GM23338 (cell line): ENCODE measurements around the gene PLEKHH3.

ENCODE experiments used
- CTCF ChIP-seq, 2 experiments: fragments of 200-600 bp in 1 of 2; sonication (generic) in 1 of 2; conservative IDR thresholded peaks; 2 replicates each; pipeline versions ENCODE4 v1.5.1 to v1.6.1; 2016 to 2017; ENCODE audit warnings: antibody characterized with exemption in 2 of 2, low read depth in 2 of 2, mild to moderate bottlenecking in 2 of 2, moderate library complexity in 1 of 2
- EZH2 ChIP-seq: fragments of 200-600 bp; sonication (generic); IDR thresholded peaks from one replicate; pipeline ENCODE4 v1.8.0; 2017; ENCODE audit warnings: antibody characterized with exemption, mild to moderate bottlenecking, low read depth; ENCODE audit not compliant: unreplicated experiment
- EZH2phosphoT487 ChIP-seq: fragments of 200-600 bp; sonication (generic); IDR thresholded peaks from one replicate; pipeline ENCODE4 v1.8.1; 2018; ENCODE audit warnings: antibody characterized with exemption; ENCODE audit not compliant: unreplicated experiment
- TF ChIP-seq, protein P1 (sequence below): IDR thresholded peaks from 2 replicates; pipeline ENCODE4 v1.6.1; 2016; ENCODE audit warnings: antibody characterized with exemption
- TF ChIP-seq, protein P2 (sequence below): IDR thresholded peaks from one replicate; pipeline ENCODE4 v1.6.1; 2018; ENCODE audit warnings: antibody characterized with exemption; ENCODE audit not compliant: unreplicated experiment

DNA sequence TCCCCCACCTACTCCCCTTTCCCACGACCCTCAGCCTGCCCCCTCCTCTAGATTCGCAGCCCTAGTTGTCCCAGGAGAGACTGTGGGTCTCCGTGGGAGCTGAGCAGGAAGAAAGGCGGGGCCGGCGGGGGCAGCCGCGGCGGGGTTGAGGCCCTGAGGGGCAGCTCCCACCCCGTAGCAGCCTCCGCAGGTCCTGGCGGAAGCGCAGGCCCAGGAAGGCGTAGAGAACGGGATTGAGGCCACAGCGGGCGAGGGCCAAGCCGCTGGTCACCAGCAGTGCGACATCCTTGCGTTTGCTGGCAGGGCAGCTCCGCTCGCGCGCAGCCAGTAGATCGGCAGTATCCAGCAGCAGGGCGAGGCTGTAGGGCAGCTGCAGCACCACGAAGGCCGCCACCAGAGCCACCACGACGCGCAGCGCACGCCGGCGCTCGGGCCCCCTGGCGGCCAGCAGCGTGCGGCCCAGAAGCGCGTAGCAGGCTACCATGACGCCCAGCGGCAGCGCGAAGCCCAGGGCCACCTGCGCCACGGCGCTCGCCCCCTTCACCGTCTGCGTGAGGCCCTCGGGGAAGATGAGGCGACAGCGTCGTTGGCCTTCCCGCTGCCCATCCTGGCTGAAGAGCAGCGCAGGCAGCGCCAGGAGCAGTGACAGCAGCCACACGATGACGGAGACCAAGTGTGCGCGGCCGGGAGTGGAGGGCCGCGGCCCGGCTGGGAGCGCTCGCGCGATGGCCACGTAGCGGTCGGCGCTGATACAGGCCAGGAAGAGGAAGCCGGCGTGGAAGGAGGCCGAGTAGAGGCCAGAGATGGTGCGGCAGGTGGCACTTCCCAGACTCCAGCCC is 2.9 kb upstream of the PLEKHH3 start:
- no peak for TF ChIP-seq EZH2
- TF ChIP-seq CTCF (conservative IDR thresholded peaks at IDR 0.05; ENCODE audit: low read depth in 2 of 2), result peak; percentile 60 to 75
- TF ChIP-seq, protein P1, sequence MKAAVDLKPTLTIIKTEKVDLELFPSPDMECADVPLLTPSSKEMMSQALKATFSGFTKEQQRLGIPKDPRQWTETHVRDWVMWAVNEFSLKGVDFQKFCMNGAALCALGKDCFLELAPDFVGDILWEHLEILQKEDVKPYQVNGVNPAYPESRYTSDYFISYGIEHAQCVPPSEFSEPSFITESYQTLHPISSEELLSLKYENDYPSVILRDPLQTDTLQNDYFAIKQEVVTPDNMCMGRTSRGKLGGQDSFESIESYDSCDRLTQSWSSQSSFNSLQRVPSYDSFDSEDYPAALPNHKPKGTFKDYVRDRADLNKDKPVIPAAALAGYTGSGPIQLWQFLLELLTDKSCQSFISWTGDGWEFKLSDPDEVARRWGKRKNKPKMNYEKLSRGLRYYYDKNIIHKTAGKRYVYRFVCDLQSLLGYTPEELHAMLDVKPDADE, result no peak
- TF ChIP-seq EZH2phosphoT487, result no peak
- TF ChIP-seq, protein P2, sequence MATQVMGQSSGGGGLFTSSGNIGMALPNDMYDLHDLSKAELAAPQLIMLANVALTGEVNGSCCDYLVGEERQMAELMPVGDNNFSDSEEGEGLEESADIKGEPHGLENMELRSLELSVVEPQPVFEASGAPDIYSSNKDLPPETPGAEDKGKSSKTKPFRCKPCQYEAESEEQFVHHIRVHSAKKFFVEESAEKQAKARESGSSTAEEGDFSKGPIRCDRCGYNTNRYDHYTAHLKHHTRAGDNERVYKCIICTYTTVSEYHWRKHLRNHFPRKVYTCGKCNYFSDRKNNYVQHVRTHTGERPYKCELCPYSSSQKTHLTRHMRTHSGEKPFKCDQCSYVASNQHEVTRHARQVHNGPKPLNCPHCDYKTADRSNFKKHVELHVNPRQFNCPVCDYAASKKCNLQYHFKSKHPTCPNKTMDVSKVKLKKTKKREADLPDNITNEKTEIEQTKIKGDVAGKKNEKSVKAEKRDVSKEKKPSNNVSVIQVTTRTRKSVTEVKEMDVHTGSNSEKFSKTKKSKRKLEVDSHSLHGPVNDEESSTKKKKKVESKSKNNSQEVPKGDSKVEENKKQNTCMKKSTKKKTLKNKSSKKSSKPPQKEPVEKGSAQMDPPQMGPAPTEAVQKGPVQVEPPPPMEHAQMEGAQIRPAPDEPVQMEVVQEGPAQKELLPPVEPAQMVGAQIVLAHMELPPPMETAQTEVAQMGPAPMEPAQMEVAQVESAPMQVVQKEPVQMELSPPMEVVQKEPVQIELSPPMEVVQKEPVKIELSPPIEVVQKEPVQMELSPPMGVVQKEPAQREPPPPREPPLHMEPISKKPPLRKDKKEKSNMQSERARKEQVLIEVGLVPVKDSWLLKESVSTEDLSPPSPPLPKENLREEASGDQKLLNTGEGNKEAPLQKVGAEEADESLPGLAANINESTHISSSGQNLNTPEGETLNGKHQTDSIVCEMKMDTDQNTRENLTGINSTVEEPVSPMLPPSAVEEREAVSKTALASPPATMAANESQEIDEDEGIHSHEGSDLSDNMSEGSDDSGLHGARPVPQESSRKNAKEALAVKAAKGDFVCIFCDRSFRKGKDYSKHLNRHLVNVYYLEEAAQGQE, result no peak
